PC-9 (cell line): ENCODE data around the gene LDLRAD3.

Source experiments
- EZH2 ChIP-seq: fragments of 200-600 bp; sonication (generic); IDR thresholded peaks from 2 replicates; pipeline ENCODE4 v1.8.0; 2017; ENCODE audit warnings: antibody characterized with exemption, low read depth
- TF ChIP-seq, protein P1 (sequence below): fragments of 200-600 bp; sonication (generic); conservative IDR thresholded peaks from 2 replicates; pipeline ENCODE4 v1.6.1; 2017; ENCODE audit warnings: mixed run types, antibody characterized with exemption, mild to moderate bottlenecking, moderate library complexity

DNA sequence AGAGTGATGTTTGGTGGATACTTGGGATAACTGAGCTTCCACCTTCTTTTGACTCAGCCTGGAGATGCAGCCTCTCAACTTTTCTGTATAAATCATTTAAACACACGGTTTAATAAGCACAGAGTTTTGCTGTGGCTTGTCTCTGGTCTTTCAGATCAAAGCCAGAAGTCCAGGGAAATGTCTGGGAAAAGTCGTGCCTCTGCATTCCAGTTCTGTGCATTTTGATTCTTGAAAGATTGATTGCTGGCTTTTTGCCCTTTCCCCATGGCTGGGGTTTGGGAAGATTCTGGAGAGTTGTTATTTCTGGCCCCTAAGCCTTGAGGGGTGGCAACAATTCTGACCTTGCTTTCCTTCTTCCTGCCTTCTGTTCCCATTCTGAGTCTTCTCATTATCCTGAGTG is 191.2 kb downstream of the LDLRAD3 start:
- TF ChIP-seq, protein P1, sequence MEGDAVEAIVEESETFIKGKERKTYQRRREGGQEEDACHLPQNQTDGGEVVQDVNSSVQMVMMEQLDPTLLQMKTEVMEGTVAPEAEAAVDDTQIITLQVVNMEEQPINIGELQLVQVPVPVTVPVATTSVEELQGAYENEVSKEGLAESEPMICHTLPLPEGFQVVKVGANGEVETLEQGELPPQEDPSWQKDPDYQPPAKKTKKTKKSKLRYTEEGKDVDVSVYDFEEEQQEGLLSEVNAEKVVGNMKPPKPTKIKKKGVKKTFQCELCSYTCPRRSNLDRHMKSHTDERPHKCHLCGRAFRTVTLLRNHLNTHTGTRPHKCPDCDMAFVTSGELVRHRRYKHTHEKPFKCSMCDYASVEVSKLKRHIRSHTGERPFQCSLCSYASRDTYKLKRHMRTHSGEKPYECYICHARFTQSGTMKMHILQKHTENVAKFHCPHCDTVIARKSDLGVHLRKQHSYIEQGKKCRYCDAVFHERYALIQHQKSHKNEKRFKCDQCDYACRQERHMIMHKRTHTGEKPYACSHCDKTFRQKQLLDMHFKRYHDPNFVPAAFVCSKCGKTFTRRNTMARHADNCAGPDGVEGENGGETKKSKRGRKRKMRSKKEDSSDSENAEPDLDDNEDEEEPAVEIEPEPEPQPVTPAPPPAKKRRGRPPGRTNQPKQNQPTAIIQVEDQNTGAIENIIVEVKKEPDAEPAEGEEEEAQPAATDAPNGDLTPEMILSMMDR = no peak
- no peak for TF ChIP-seq EZH2
